ENCODE results near the gene PTPRN. TPM values are rescaled to one million over a fixed set of nuclear protein-coding genes. Genes with fewer than 3 reads are reported as not detected.
"Not testable (repeated sequence)": the region's sequence is repeated elsewhere in the genome, so short reads cannot be mapped to it uniquely, and the experiment has no call there.

The PTPRN gene
- total RNA-seq, 1 donor from 2014 or later, result 4.1 TPM

DNA sequence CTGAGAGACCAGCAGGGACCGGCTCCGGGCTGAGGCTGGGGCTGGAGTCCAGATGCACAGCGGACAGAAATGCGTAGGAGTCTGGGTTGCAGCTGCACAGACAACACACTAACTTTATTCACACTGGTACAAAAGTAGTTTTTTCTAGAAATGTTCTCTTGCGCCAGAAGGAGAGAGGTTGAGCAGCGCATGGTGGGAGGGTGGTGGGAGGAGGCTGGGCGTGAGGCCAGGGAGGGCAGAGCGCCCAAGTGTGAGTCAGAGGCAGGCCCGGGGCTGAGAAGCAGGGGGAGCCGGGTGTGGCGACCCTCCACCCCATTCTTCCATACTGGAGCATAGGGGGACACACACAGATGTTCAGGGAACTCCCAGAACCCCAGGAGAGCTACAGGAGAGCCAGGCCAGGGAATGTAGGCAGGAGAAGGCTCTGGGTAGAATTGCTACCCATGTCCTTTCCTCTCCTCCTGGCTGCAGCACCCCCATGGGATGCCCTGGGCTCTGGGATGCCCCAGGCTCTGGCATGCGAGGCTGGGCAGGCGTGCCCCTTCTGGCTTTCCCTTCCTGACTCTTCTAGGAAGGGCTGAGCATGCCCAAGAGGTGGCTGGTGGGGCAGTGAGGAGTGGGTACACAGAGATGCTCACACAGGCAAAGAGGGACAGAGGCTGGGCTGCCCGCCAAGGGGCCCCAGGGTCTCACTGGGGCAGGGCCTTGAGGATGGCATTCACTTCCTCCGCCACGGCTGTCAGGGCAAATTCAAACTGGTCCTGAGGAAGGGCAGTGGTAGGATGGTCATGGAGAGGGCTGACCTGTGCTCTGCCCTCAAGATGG, 19.5 kb downstream of the PTPRN start:
- Mint-ChIP-seq H3K27me3 (ENCODE audit: low read depth) (peaks cover 11% of the 10 kb centered on the region), H3K36me3 (ENCODE audit: low read depth) (no peaks in the 10 kb centered on the region), H3K4me1 (peaks cover 11% of the 10 kb centered on the region), H3K9me3 (no peaks in the 10 kb centered on the region), H3K27ac (ENCODE audit: unreplicated experiment) (no peak overlapping the region), H3K4me3 (no peak overlapping the region)
- DNase-seq (ENCODE audit: low read depth, low spot score), result no peak
- TF ChIP-seq, protein P1, sequence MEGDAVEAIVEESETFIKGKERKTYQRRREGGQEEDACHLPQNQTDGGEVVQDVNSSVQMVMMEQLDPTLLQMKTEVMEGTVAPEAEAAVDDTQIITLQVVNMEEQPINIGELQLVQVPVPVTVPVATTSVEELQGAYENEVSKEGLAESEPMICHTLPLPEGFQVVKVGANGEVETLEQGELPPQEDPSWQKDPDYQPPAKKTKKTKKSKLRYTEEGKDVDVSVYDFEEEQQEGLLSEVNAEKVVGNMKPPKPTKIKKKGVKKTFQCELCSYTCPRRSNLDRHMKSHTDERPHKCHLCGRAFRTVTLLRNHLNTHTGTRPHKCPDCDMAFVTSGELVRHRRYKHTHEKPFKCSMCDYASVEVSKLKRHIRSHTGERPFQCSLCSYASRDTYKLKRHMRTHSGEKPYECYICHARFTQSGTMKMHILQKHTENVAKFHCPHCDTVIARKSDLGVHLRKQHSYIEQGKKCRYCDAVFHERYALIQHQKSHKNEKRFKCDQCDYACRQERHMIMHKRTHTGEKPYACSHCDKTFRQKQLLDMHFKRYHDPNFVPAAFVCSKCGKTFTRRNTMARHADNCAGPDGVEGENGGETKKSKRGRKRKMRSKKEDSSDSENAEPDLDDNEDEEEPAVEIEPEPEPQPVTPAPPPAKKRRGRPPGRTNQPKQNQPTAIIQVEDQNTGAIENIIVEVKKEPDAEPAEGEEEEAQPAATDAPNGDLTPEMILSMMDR (conservative IDR thresholded peaks at IDR 0.05), result no peak

DNA sequence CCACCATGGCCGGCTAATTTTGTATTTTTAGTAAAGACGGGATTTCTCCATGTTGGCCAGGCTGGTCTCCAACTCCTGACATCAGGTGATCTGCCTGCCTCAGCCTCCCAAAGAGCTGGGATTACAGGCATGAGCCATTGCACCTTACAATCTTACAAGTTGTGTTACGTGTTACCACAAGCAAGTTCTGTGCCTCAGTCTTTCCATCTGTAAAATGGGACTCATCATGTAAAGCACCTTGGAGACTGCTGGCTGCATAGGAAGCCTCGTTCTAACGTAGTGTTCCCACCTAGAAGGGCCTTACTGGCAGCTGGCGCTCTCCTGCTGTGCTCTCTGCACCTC, 20.0 kb downstream of the PTPRN start:
- Mint-ChIP-seq H3K36me3 (ENCODE audit: low read depth) (no peaks in the 10 kb centered on the region), H3K27ac (ENCODE audit: unreplicated experiment) (no peak overlapping the region), H3K27me3 (ENCODE audit: low read depth) (peaks cover 11% of the 10 kb centered on the region), H3K4me3 (no peak overlapping the region), H3K4me1 (peaks cover 7% of the 10 kb centered on the region), H3K9me3 (no peaks in the 10 kb centered on the region)
- no peak for DNase-seq (ENCODE audit: low read depth, low spot score)
- TF ChIP-seq, protein P1 (conservative IDR thresholded peaks at IDR 0.05), result no peak

DNA sequence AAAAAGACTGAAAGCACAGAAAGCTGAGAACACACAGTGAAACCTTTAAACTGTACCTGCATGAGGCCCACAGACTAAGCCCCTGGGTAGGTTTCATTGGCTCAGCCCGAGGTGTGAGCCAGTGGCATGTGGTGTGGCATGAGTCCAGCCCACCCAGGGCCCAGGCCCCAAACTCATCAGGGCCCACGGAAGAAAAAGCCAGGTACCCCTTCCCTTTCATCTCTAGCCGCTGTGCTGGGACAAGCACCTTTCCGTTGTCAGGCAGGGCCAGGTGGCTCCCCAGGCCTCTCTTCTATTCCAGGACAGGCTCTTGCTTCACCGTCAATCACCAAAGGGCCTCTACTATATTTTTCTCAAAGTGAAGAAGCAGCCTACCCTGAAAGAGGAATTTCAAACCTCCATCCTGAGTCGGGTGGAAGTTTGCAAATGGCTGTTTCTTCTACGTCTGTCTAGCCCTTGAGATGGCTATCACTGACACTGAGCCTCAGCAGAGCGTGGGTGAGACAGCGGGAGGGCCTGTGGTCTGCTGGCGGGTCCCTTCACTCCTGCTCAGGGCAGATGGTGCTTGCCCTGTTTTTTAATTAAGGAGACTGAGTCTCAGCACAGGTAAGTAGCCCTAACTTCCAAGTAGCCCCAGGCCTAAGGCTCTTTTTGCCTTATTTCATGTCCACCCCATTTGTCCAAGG, 21.5 kb downstream of the PTPRN start:
- no peak overlapping the region for H3K27ac Mint-ChIP-seq (ENCODE audit: unreplicated experiment)
- H3K36me3 Mint-ChIP-seq (ENCODE audit: low read depth), result no peaks in the 10 kb centered on the region

DNA sequence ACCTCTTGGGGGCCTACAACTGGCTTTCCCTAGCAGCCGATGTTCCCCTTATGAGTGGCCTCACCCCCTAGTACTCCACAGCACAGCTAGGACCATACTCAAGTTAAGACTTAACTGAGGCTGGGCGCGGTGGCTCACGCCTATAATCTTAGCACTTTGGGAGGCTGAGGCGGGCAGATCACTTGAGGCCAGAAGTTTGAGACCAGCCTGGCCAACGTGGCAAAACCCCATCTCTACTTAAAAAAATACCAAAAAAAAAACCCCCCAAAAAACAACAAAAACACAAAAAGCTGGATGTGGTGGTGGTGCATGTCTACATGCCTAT, 22.1 kb downstream of the PTPRN start:
- not testable (repeated sequence) for H3K4me1 Mint-ChIP-seq; H3K4me3 Mint-ChIP-seq; H3K27ac Mint-ChIP-seq (ENCODE audit: unreplicated experiment); H3K36me3 Mint-ChIP-seq (ENCODE audit: low read depth); H3K27me3 Mint-ChIP-seq (ENCODE audit: low read depth); DNase-seq (ENCODE audit: low read depth, low spot score); H3K9me3 Mint-ChIP-seq

More for the DNA sequence above, 21.5 kb downstream of the PTPRN start:
- no peaks in the 10 kb centered on the region for H3K9me3 Mint-ChIP-seq
- H3K4me3 Mint-ChIP-seq, result no peak overlapping the region
- DNase-seq (ENCODE audit: low read depth, low spot score), result no peak
- peaks cover 11% of the 10 kb centered on the region for H3K27me3 Mint-ChIP-seq (ENCODE audit: low read depth)
- TF ChIP-seq, protein P1 (conservative IDR thresholded peaks at IDR 0.05), result no peak
- peaks cover 5% of the 10 kb centered on the region for H3K4me1 Mint-ChIP-seq

DNA sequence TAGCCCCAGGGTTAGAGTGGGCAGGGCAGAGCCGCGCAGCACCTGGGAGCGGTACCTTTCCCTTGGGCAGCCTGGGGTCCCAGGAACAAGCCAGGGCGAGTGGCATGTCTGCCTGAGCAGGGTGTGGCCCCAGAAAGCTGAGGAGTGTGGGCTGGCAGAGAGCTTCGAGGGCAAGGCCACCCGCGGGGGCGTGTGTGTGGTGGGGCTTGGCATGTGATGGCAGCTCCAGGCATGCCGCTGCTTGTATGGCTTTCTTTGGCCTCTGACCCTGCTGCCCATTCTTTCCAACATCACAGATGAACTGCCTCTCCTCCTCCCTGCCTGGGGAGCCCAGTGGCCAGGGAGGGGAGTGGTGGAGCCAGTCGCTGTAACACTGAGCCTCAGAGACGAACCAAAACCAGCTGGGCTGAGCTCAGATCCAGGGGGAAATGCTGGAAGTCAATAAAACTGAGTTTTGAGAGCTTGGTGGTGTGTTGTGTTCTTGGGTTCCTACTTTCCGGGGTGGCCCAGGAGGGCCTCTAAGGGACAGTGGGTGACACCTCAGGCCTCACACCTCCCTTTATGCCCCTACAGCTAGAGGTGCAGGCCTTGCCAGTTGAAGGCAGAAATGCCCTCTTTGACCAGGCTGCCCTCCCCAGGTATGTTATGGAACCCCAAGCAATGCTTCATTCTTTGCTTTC, 22.6 kb downstream of the PTPRN start:
- peaks cover 5% of the 10 kb centered on the region for H3K4me1 Mint-ChIP-seq

More for the DNA sequence above, 22.6 kb downstream of the PTPRN start:
- Mint-ChIP-seq H3K4me3 (peak overlapping the region; percentile 18), H3K9me3 (no peaks in the 10 kb centered on the region), H3K27ac (ENCODE audit: unreplicated experiment) (no peak overlapping the region), H3K36me3 (ENCODE audit: low read depth) (no peaks in the 10 kb centered on the region), H3K27me3 (ENCODE audit: low read depth) (peaks cover 5% of the 10 kb centered on the region)
- TF ChIP-seq, protein P1 (conservative IDR thresholded peaks at IDR 0.05), result no peak
- no peak for DNase-seq (ENCODE audit: low read depth, low spot score)

Data from neural crest cell (in vitro differentiated cells).